T-cell (primary cell): ENCODE data around the gene DACT2. TPM values are rescaled to one million over a fixed set of nuclear protein-coding genes. Genes with fewer than 3 reads are reported as not detected.
"Not testable (repeated sequence)": the region's sequence is repeated elsewhere in the genome, so short reads cannot be mapped to it uniquely, and the experiment has no call there.

Experiments
- ATAC-seq, 4 experiments: fragments of 200-7000 bp in 3 of 4; fragments of 150-1000 bp in 1 of 4; cut with Tn5 transposase; replicated peaks in 1 of 4; 1 replicate in 3 of 4; 2 replicates in 1 of 4; pipeline ENCODE4 v1.10.0; 2021; ENCODE audit warnings: moderate library complexity in 3 of 4, mild to moderate bottlenecking in 2 of 4, moderate number of reproducible peaks in 1 of 4
- CTCF ChIA-PET, 2 donors: fragments of 300-600 bp; sonication (Branson Sonifier 250); formaldehyde crosslinking; loops; one replicate each; lab custom pipeline; 2022; ENCODE audit warnings: antibody characterized with exemption in 2 of 2; lab: Charles Lee
- POLR2A ChIA-PET, 2 donors: fragments of 300-600 bp; sonication (Branson Sonifier 250); formaldehyde crosslinking; loops; one replicate each; lab custom pipeline; 2022; ENCODE audit warnings: antibody characterized with exemption in 2 of 2; lab: Charles Lee
- DNase-seq, 35 experiments: peaks; one replicate each; pipeline versions ENCODE4 v3.0.0 to v3.0.0-alpha.2; 2013 to 2023
- H3K27ac ChIP-seq: one replicate; pipeline ENCODE4 v1.5.1; 2013; ENCODE audit warnings: low read length
- H3K27me3 ChIP-seq, 2 experiments: replicated peaks in 1 of 2; 1 replicate in 1 of 2; 2 replicates in 1 of 2; pipeline versions ENCODE4 v1.6.1 to v1.7.0; 2013; ENCODE audit warnings: low read length in 1 of 2, mixed read lengths in 1 of 2; ENCODE audit not compliant: control insufficient read depth in 2 of 2, insufficient read depth in 2 of 2; ENCODE audit errors: extremely low read depth in 1 of 2
- H3K36me3 ChIP-seq, 2 donors: 1 replicate in 1 of 2; 2 replicates in 1 of 2; pipeline versions ENCODE4 v1.6.1 to v1.7.0; 2013; ENCODE audit warnings: low read length in 1 of 2; ENCODE audit not compliant: control insufficient read depth in 2 of 2, insufficient read depth in 1 of 2; ENCODE audit errors: extremely low read depth in 1 of 2
- H3K4me1 ChIP-seq, 2 experiments: 1 replicate in 1 of 2; 2 replicates in 1 of 2; pipeline versions ENCODE4 v1.6.1 to v1.7.0; 2013; ENCODE audit warnings: low read length in 2 of 2, mixed read lengths in 1 of 2; ENCODE audit not compliant: insufficient read depth in 2 of 2, control insufficient read depth in 1 of 2; ENCODE audit errors: extremely low read depth in 1 of 2
- H3K4me3 ChIP-seq, 2 donors: 1 replicate in 1 of 2; 2 replicates in 1 of 2; pipeline versions ENCODE4 v1.5.1 to v1.7.0; 2013; ENCODE audit warnings: mild to moderate bottlenecking in 2 of 2, low read length in 1 of 2, moderate library complexity in 1 of 2; ENCODE audit not compliant: control insufficient read depth in 1 of 2; ENCODE audit errors: extremely low read depth in 1 of 2
- H3K9me3 ChIP-seq: 2 replicates; pipeline ENCODE4 v1.7.0; 2013
- H3K27ac Mint-ChIP-seq, 2 donors: one replicate each; pipeline ENCODE4 v1.8.0; 2020 to 2021; ENCODE audit warnings: mild to moderate bottlenecking in 2 of 2, mixed read lengths in 2 of 2
- H3K27me3 Mint-ChIP-seq, 2 donors: one replicate each; pipeline ENCODE4 v1.8.0; 2021 to 2022; ENCODE audit warnings: mixed read lengths in 2 of 2
- H3K36me3 Mint-ChIP-seq: one replicate; pipeline ENCODE4 v1.8.0; 2021; ENCODE audit warnings: mixed read lengths
- H3K4me1 Mint-ChIP-seq, 3 donors: one replicate each; pipeline ENCODE4 v1.8.0; 2020 to 2022; ENCODE audit warnings: mixed read lengths in 3 of 3, mild to moderate bottlenecking in 1 of 3
- H3K4me3 Mint-ChIP-seq, 3 donors: one replicate each; pipeline ENCODE4 v1.8.0; 2020 to 2022; ENCODE audit warnings: mild to moderate bottlenecking in 3 of 3, mixed read lengths in 3 of 3, moderate library complexity in 3 of 3
- H3K9me3 Mint-ChIP-seq, 3 donors: one replicate each; pipeline ENCODE4 v1.8.0; 2020 to 2022; ENCODE audit warnings: mixed read lengths in 3 of 3
- WGBS: methylation state at CpG from one replicate; pipeline ENCODE4 v1.1.5; 2013; ENCODE audit warnings: missing lambda C conversion rate; ENCODE audit not compliant: insufficient coverage; 5-methylcytosine and 5-hydroxymethylcytosine counted together
- total RNA-seq, 35 experiments: library from RNA in 6 of 35; stranded (reverse) in 6 of 35; fragments of 120-200 nt in 1 of 35; gene quantifications; one replicate each; pipeline versions ENCODE4 v1.2.1 to v1.2.4 and lab custom pipeline; 2013 to 2026

The DACT2 gene
- total RNA-seq, 5 donors from 2014 or later (not counting 1 experiment from before 2014, with no cell fraction given): not detected

DNA sequence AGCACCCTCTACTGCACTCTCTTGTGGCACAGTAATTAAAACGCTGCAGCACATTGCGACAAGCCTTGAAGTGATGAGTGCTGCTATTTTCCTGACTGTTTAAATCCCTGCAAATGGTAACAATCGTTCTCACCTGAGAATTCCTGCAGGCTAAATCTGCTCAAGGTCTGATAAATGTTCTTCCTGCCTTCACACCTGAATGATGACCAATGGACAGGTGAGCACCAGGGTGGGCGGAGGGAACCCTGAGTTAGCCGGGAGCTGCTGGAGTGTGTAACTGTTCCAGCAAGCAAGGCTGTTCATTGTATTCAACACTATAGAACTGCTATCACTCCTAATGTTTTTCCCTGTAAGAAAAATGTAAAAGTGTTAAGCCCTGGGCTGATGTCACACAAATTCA lies 4.0 kb downstream of the DACT2 start:
- peaks cover 14 to 36% of the 10 kb centered on the region in 2 donors for H3K27me3 Mint-ChIP-seq
- 58% methylated on average over 3 of the region's 5 CpGs for WGBS
- DNase-seq (no peak), ATAC-seq (no peak)
- no peaks in the 10 kb centered on the region for H3K36me3 Mint-ChIP-seq
- H3K4me3 Mint-ChIP-seq: no peak overlapping the region
- Histone ChIP-seq H3K36me3 (no peaks in the 10 kb centered on the region), H3K4me3 (no peak overlapping the region), H3K4me1 (no peaks in the 10 kb centered on the region), H3K27ac (no peak overlapping the region), H3K27me3 (peaks cover 0 to 33% of the 10 kb centered on the region in 2 experiments), H3K9me3 (no peaks in the 10 kb centered on the region)
- H3K9me3 Mint-ChIP-seq: peaks cover 0 to under 1% (median 0%) of the 10 kb centered on the region in 3 donors
- no peaks in the 10 kb centered on the region for H3K4me1 Mint-ChIP-seq
- CTCF ChIA-PET: no interaction called here
- no peak overlapping the region for H3K27ac Mint-ChIP-seq
- POLR2A ChIA-PET: no interaction called here

DNA sequence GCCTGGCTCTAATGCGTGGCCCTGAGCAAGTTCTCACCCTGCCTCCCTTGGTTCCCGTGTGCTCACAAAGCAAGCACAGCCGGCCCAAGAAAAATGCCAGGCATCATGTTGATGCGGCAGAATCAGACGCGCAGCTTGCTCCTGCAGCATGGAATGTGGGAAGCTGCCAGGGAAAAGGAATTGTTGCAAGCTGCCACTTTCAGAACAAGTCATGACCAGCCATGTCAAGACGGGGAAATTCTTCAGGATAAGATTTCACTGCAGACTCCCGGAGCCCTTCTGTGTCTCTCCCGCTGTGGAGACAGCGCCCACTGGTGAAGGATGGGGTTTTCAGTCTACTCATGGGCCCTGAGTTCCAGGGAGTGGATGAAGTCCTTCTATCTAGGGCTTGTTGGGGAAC lies 4.6 kb downstream of the DACT2 start:
- no peaks in the 10 kb centered on the region for H3K9me3 ChIP-seq

DNA sequence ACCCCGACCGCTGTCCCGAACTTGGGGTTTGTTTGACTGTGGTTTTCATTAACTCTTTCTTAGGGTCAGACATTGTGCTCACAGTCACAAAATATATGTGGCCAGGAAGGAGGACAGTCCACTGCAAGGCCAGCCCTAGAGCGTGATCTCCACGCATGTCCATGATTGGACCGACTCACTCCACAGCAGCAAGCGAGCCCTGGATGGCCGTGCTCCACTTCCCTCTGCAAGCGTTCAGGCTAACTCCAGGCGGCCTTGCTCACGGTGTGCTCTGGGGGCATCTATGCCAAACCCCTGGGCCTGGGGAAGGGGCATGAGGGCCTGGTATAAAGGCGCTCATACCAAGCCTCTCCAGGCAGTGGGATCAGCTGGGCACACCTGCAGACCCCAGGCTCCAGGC lies 5.6 kb downstream of the DACT2 start:
- H3K27ac ChIP-seq: no peak overlapping the region
- Mint-ChIP-seq H3K4me1 (no peaks in the 10 kb centered on the region), H3K27ac (no peak overlapping the region), H3K27me3 (peaks cover 14 to 31% of the 10 kb centered on the region in 2 donors), H3K36me3 (no peaks in the 10 kb centered on the region), H3K9me3 (no peaks in the 10 kb centered on the region), H3K4me3 (no peak overlapping the region)
- ATAC-seq: no peak
- H3K9me3 ChIP-seq: no peaks in the 10 kb centered on the region
- DNase-seq: no peak
- H3K4me3 ChIP-seq: no peak overlapping the region
- H3K27me3 ChIP-seq: peaks cover 0 to 29% of the 10 kb centered on the region in 2 experiments
- H3K4me1 ChIP-seq: no peaks in the 10 kb centered on the region
- 66% methylated on average over 11 of the region's 12 CpGs for WGBS
- ChIA-PET CTCF (no interaction called here), POLR2A (no interaction called here)
- H3K36me3 ChIP-seq: no peaks in the 10 kb centered on the region

More for the DNA sequence above, 4.6 kb downstream of the DACT2 start:
- DNase-seq (no peak), ATAC-seq (no peak)
- Mint-ChIP-seq H3K36me3 (no peaks in the 10 kb centered on the region), H3K9me3 (no peaks in the 10 kb centered on the region), H3K27ac (no peak overlapping the region), H3K27me3 (peaks cover 14 to 32% of the 10 kb centered on the region in 2 donors), H3K4me1 (no peaks in the 10 kb centered on the region), H3K4me3 (no peak overlapping the region)
- no peaks in the 10 kb centered on the region for H3K36me3 ChIP-seq
- POLR2A ChIA-PET: no interaction called here
- no peaks in the 10 kb centered on the region for H3K4me1 ChIP-seq
- WGBS: 77% methylated on average over 6 of the region's 10 CpGs
- H3K27ac ChIP-seq: no peak overlapping the region
- no peak overlapping the region for H3K4me3 ChIP-seq
- CTCF ChIA-PET: no interaction called here
- peaks cover 0 to 30% of the 10 kb centered on the region in 2 experiments for H3K27me3 ChIP-seq

DNA sequence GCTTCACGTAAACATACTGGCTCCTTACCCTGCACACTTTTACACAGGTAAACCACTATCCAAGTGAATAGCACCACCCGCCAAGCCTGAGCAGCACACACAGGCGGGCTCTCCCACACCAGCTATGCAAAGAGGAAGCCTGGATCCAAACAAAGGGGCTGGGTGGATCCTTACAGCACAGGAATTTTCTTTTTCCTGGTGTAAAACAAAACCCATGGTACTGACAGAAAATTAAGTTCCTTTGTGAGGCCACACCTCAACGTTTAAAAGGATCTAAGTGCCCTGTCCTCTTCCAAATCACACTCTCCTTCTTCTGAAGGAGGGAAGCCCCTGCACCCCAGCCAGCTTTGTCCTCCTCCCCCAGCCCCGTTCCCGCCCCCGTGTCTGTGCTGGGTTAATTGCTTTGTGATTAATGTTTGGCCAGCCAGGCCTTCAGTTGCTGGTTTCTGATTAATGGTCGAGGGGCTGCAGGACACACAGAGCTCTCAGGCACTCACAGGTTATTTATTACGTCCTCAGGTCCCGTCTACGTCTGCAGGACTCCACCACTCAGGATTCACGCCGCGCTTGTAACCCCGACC lies 6.1 kb downstream of the DACT2 start:
- Histone ChIP-seq H3K27me3 (peaks cover 0 to 24% of the 10 kb centered on the region in 2 experiments), H3K4me1 (no peaks in the 10 kb centered on the region), H3K36me3 (no peaks in the 10 kb centered on the region), H3K4me3 (no peak overlapping the region), H3K27ac (no peak overlapping the region), H3K9me3 (no peaks in the 10 kb centered on the region)
- ATAC-seq (no peak), DNase-seq (no peak)
- peaks cover 13 to 26% of the 10 kb centered on the region in 2 donors for H3K27me3 Mint-ChIP-seq
- ChIA-PET POLR2A (no interaction called here), CTCF (no interaction called here)
- H3K9me3 Mint-ChIP-seq: no peaks in the 10 kb centered on the region
- WGBS: 42% methylated on average over 10 of the region's 15 CpGs
- no peak overlapping the region for H3K4me3 Mint-ChIP-seq
- H3K36me3 Mint-ChIP-seq: no peaks in the 10 kb centered on the region
- H3K27ac Mint-ChIP-seq: no peak overlapping the region
- H3K4me1 Mint-ChIP-seq: no peaks in the 10 kb centered on the region

DNA sequence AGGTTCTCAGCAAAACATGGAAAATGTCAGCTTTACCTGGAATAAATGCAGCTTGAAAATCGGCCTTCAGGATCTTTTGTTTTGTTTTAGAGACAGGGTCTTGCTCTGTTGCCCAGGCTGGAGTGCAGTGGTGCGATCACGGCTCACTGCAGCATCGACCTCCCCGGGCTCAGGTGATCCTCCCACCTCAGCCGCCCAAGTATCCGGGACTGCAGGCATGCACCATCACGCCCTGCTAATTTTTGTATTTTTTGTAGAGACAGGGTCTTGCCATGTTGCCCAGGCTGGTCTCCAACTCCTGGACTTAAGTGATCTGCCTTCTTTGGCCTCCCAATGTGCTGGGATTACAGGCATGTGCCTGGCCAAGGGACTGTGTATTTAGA lies 7.5 kb downstream of the DACT2 start:
- ATAC-seq, H3K4me1 Mint-ChIP-seq, H3K36me3 ChIP-seq, H3K4me3 Mint-ChIP-seq, POLR2A ChIA-PET, H3K27ac ChIP-seq, H3K9me3 Mint-ChIP-seq, H3K9me3 ChIP-seq, H3K4me1 ChIP-seq, H3K4me3 ChIP-seq, DNase-seq, H3K36me3 Mint-ChIP-seq, CTCF ChIA-PET, H3K27ac Mint-ChIP-seq: not testable (repeated sequence)
- 82% methylated on average over 5 of the region's 8 CpGs for WGBS
- peaks cover 7 to 19% of the 10 kb centered on the region in 2 donors for H3K27me3 Mint-ChIP-seq
- H3K27me3 ChIP-seq: peaks cover 0 to 19% of the 10 kb centered on the region in 2 experiments

DNA sequence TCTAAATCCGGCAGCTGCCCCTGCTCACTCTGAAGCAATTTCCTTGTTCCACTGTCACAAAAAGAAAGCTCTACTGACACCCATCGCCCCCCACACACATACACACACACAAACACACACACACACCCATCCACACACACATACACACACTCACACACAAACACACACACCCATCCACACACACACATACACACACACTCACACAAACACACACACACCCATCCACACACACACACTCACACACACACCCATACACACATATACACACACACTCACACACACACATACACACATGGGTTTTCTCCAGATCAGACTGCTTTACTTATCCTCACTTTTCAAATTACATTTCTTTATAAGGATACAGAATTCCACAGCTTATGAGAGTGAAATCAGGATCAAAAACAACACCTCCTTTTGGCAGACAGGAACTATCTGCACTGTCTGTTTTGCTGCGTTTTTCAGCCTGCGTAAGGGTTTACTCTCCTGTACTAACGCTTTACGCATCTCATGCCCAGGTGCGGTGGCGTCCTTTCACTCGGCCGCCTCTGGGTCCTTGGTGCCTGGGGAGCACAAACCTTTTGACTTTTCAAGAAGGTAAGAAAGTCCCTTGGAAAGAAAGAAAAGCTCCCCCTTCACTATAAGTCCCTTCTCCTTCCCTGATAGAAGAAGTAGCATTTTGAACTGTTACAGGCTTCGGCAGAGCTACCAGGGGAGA lies 8.0 kb downstream of the DACT2 start:
- Histone ChIP-seq H3K36me3 (no peaks in the 10 kb centered on the region), H3K9me3 (no peaks in the 10 kb centered on the region), H3K27ac (no peak overlapping the region), H3K4me1 (no peaks in the 10 kb centered on the region), H3K4me3 (no peak overlapping the region), H3K27me3 (peaks cover 0 to 21% of the 10 kb centered on the region in 2 experiments)
- H3K4me3 Mint-ChIP-seq: no peak overlapping the region
- no peaks in the 10 kb centered on the region for H3K9me3 Mint-ChIP-seq
- no peak for ATAC-seq
- DNase-seq: no peak
- H3K36me3 Mint-ChIP-seq: no peaks in the 10 kb centered on the region
- 92% methylated on average over 8 of the region's 11 CpGs for WGBS
- no peak overlapping the region for H3K27ac Mint-ChIP-seq
- ChIA-PET POLR2A (no interaction called here), CTCF (no interaction called here)
- H3K27me3 Mint-ChIP-seq: peaks cover 10 to 22% of the 10 kb centered on the region in 2 donors
- no peaks in the 10 kb centered on the region for H3K4me1 Mint-ChIP-seq
